GM12865 (cell line): ENCODE measurements around the gene PPIE.
A peak's percentile ranks its signal among the peaks of the same experiment; 100 is the strongest.

Experiments used
- DNase-seq: peaks from one replicate; pipeline ENCODE4 v3.0.0; 2010; ENCODE audit warnings: low read depth
- H3K4me3 ChIP-seq: 2 replicates; pipeline ENCODE4 v1.5.1; 2011; ENCODE audit warnings: mild to moderate bottlenecking, low read depth, low read length, control low read depth
- CTCF ChIP-seq: IDR thresholded peaks from 2 replicates; pipeline ENCODE4 v1.5.1; 2011; ENCODE audit warnings: low read length, control low read depth, low read depth, inconsistent platforms; ENCODE audit not compliant: insufficient read depth; ENCODE audit errors: missing control alignments

The PPIE gene

GRCh38 chr1:39738622-39739366 is at the start of gene PPIE:
PPIE (plus strand) TSS chr1:39738882; CDS start chr1:39738901, 19 bp downstream.
- peak; percentile 98 for DNase-seq
- TF ChIP-seq CTCF, result no peak
- H3K4me3 ChIP-seq, result peak within 1 kb of the TSS; percentile 68

- no peak for TF ChIP-seq CTCF
- no peak for DNase-seq
- H3K4me3 ChIP-seq, result no peak overlapping the region
Observed at GRCh38 chr1:39689214-39689613, 49.5 kb upstream of the PPIE start.

GRCh38 chr1:39689635-39690034 is 49.0 kb upstream of the PPIE start:
- no peak for TF ChIP-seq CTCF
- DNase-seq, result no peak
- H3K4me3 ChIP-seq, result no peak overlapping the region

GRCh38 chr1:39690225-39690624 is 48.5 kb upstream of the PPIE start:
- TF ChIP-seq CTCF, result no peak
- H3K4me3 ChIP-seq, result no peak overlapping the region
- DNase-seq, result no peak

GRCh38 chr1:39690794-39691382 is 47.8 kb upstream of the PPIE start:
- no peak for TF ChIP-seq CTCF
- no peak for DNase-seq
- H3K4me3 ChIP-seq, result peak overlapping the region; percentile 41

- peak within 1 kb of the TSS; percentile 41 for H3K4me3 ChIP-seq
- DNase-seq, result peak; percentile 90
- TF ChIP-seq CTCF, result no peak
Observed at GRCh38 chr1:39691383-39692151, 47.1 kb upstream of the PPIE start, which contains the start of gene HPCAL4. HPCAL4 (minus strand) TSS chr1:39691433; CDS start chr1:39684603, 6,830 bp downstream.
